ENCODE measurements around the gene TNNI2.

TNNI2 gene

GRCh38 chr11:1847006-1847735 lies 8.4 kb downstream of the TNNI2 start:
- DNase-seq: no peak

- no peak for DNase-seq
Observed at GRCh38 chr11:1847926-1848639, 9.3 kb downstream of the TNNI2 start.

DNA sequence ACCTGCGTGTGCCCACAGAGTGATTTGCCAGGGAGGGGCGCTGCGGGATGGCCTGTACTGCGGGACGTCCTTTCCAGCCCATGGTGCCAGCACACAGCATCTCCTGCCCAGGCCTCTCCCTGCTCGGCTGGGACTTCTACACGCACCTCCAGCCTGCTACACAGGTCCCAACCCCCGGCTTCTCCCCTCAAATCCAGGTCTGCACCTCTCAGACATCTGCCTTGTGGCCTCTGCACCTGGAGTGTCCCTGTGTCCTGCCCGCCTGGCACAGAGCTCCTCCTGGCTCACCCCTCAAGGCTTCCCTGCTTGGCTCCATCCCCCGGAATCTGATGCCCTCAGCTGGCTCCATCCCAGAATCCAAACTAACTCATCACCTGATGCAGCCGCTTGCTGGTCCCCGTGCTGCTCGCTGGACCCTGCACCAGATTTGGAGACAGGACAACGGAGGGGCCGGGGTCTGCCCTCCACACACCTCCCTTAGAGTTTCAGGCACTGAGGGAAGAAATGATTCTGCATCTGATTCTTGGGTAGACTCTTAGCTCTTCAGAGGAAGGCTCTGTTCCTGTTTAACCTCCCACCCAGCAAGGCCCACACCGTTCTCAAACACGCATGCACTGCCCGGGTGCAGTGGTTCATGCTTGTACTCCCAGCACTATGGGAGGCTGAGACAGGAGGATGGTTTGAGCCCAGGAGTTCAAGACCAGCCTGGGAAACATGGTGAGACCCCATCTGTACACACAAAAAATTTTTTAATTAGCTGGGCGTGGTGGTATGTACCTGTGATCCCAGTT lies 10.1 kb downstream of the TNNI2 start:
- DNase-seq: no peak

DNA sequence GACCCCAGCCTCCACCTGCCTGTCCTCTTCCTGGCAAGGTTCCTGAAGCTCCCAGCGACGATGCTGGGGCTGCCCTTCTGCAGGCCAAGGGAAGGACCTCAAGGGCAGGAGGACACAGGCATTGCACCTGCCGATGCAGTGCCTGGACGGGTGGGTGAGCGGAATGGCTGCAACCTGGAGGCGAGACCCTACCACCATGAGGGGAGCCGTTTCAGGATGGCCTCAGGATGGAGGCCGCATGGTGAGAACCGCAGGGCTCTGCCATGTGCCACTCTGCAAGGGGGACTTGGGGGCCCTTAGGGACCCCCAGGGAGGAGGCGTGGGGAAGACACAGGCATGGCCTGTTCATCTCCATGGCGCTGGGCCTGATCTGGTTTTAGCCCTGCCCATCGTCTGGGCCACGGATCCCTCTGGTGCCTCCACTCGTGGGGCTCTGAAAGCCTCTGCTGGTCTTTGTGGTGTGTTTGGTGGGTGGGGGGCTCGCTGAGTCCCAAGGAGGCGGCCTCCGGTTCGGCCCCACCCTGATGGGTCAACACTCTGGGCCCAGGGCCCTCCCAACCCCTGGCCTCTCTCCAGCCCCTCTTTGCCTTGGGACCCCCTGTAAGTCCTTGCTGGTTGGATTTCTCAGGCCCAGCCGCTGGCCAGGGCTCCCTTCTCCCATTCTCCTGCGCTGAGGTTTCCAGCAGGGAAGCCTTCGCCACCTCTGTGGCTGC lies 12.8 kb downstream of the TNNI2 start:
- DNase-seq: no peak

- DNase-seq: no peak
Observed at GRCh38 chr11:1852271-1852876, 13.6 kb downstream of the TNNI2 start.

DNA sequence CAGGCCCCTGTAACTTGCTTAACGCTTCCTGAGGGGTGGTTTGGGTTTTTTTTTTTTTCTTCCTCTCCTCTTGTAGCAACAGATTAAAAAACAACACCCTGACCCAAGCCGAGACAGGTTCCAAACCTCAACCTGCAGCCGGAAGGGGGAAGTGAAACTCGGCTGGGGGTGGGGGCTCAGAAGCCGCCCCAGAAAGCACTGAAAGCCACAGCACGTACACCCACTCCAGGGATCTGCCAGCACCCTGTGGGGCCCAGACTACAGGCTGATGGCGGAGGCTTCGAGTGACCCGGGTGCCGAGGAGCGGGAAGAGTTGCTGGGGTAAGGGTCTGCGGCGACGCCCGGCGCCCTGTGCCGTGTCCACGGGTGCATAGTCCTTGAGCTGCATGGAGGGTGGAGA lies 14.1 kb downstream of the TNNI2 start, which contains the start of gene LSP1:
Gene LSP1, plus strand, starts transcription at position 208 of the 400 bp plus-strand sequence. Its CDS starts 61 bp downstream, at position 269.
- DNase-seq: peak; percentile 90

DNA sequence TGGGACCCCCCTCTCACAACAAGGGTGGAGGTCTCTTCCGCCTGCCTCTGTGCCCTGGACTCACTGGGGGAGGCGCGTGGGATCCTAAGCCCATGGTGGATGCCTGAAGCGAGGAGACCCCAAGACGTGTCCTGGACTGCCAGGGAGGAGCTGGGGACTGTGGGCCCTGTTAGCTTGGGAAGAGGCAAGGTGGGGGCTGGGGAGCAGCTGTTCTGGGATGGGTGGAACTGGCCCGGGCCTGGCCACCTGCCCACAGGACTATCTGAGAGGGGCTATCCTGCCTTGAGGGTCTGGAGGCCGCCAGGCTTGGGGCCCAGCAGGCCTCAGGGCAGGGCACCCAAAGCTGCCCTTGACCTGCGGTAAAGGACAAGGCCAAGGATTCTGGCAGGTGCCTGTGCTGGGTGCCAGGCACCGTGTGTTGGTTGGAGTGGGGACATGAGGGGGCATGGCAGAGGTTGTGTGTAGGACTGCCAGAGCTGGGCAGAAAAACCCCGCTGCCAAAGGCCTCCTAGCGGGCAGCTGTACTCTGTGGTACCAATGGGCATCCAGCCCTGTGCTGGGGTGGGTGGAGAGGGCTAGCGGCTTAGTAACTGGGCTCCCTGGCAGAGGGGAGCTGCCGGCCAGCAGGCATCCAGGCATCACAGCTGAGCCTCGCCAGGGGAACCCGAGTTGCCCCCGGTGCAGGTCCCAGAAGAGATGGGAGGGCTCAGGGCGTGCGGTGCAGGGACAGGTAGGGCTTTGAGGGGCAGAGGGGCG lies 14.8 kb downstream of the TNNI2 start:
- peak; percentile 44 for DNase-seq

- DNase-seq: no peak
Observed at GRCh38 chr11:1854132-1854948, 15.6 kb downstream of the TNNI2 start.

GRCh38 chr11:1854949-1855885 lies 16.4 kb downstream of the TNNI2 start:
- DNase-seq: peak; percentile 28

- DNase-seq: no peak
Observed at GRCh38 chr11:1855886-1856265, 17.1 kb downstream of the TNNI2 start.

- no peak for DNase-seq
Observed at GRCh38 chr11:1856306-1857005, 17.7 kb downstream of the TNNI2 start.

- no peak for DNase-seq
Observed at GRCh38 chr11:1857064-1857463, 18.3 kb downstream of the TNNI2 start.

DNA sequence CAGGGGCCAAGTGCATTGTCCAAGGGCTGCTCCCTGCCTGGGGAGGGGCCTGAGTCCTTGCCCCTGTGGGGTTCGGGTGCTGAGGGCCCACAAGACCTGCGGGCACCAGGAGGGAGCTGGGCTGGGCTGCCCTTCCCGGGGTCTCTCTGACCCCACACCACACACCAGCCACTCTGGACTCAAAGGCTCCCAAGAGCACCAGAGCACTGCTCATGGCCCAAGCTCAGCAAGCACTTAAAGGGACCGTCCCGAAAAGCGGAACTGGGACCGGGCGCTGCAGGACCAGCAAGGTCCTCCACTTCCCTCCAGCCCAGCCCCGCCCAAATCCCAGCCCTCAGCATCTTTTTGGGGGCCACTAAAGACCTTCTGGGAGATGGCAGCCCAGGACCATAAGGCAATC lies 19.4 kb downstream of the TNNI2 start:
- DNase-seq: no peak

DNA sequence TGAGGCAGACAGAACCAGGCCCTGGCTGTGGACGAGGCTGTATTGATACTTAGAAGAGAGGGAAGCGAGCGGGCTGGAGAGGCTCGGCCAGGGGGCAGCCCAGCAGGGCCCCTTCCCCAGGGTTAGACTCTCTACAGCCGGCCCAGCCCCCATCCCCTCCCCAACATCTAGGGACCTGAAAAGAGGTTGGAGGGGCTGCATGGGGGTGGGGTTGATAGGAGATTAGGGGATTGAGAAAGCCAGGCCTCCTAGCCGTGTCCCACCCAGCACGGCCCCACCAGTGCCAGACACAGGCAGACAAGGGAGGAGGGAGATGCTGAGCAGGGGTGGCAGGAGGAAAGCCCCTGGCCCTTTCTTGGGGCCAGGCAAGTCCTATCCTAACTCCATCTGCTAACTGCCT lies 19.8 kb downstream of the TNNI2 start:
- no peak for DNase-seq

DNA sequence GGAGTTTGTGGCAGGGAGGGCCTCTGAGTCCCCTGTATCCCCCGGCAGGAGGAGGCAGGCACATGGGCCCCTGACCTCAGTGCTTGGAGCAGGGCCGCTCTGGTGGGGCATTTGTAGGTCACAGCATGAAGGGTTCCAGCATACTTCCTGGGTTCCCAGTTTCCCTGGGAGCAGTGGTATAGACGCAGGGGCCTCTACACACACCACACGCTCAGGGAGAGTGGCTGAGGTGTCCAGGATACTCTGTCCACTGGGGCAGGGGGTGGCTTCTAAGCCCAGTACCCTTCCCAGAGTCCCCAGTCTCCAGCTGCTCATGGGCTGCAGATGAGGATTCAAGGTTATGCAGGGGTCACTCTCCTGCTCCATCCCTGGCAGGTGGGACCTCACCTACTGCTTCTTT lies 20.2 kb downstream of the TNNI2 start:
- no peak for DNase-seq

GRCh38 chr11:1860108-1860507 lies 21.3 kb downstream of the TNNI2 start:
- DNase-seq: no peak

- DNase-seq: no peak
Observed at GRCh38 chr11:1861435-1862411, 22.9 kb downstream of the TNNI2 start.
